ENCODE results near the gene EP400.

GRCh38 chr12:131983554-131983953, 33.8 kb downstream of the EP400 start:
- TF ChIP-seq CTCF (IDR thresholded peaks at IDR 0.05): no peak
- no peak for TF ChIP-seq POLR2A (IDR thresholded peaks at IDR 0.05)
